Ovary (tissue), 9 donors: Measurements from ENCODE around the gene TAGLN. TPM values are rescaled to one million over a fixed set of nuclear protein-coding genes. Genes with fewer than 3 reads are reported as not detected.
A peak's percentile ranks its signal among the peaks of the same experiment; 100 is the strongest.

Experiments
- DNase-seq, 5 donors: peaks; one replicate each; pipeline ENCODE4 v3.0.0-alpha.2; 2019 to 2020
- H3K27ac ChIP-seq, 2 donors: fragments of 200-600 bp; one replicate each; pipeline versions ENCODE4 v1.5.1 to v1.8.0; 2019 to 2022
- H3K27me3 ChIP-seq: fragments of 200-600 bp; one replicate; pipeline ENCODE4 v1.8.0; 2022
- H3K36me3 ChIP-seq: fragments of 200-600 bp; sonication (generic); one replicate; pipeline ENCODE4 v1.5.1; 2019
- H3K4me1 ChIP-seq: one replicate; pipeline ENCODE4 v1.8.1; 2013; ENCODE audit warnings: mild to moderate bottlenecking, moderate library complexity; ENCODE audit not compliant: insufficient read depth
- H3K4me3 ChIP-seq: fragments of 200-600 bp; sonication (generic); one replicate; pipeline ENCODE4 v1.5.1; 2017
- H3K9me3 ChIP-seq, 2 donors: fragments of 200-600 bp in 1 of 2; sonication (generic) in 1 of 2; one replicate each; pipeline versions ENCODE4 v1.5.1 to v1.8.1; 2013 to 2019; ENCODE audit warnings: mild to moderate bottlenecking in 1 of 2, moderate library complexity in 1 of 2
- EP300 ChIP-seq: sonication (generic); formaldehyde crosslinking; IDR thresholded peaks from one replicate; pipeline ENCODE4 v1.6.1; 2017; ENCODE audit warnings: antibody characterized with exemption
- POLR2A ChIP-seq: fragments of 450-650 bp; IDR thresholded peaks from one replicate; pipeline ENCODE4 v1.6.1; 2017; ENCODE audit warnings: antibody characterized with exemption, mild to moderate bottlenecking, moderate library complexity
- WGBS, 3 donors: extraction: QIAGEN DNeasy Blood & Tissue Kit in 1 of 3; methylation state at CpG; one replicate each; pipeline versions ENCODE4 v1.1.5 to v1.1.7; 2013 to 2017; 5-methylcytosine and 5-hydroxymethylcytosine counted together
- intact Hi-C, 4 donors: fragments of 100-400 bp; cut with DNase I; formaldehyde crosslinking; loops; one replicate each; pipeline versions ENCODE4 v1.11.0 to v1.15.1; 2022 to 2023
- polyA plus RNA-seq, 2 donors: library from polyadenylated mRNA; stranded (reverse); fragments of 200-250 nt in 1 of 2; fragments of 350-450 nt in 1 of 2; fragmentation: Illumina TruSeq in 1 of 2; extraction: RNeasy Lipid Tissue Mini Kit (QIAGEN cat#74804) in 1 of 2; gene quantifications; one replicate each; pipeline ENCODE4 v1.2.3, GENCODE V29; 2013 to 2014
- total RNA-seq, 7 donors: library from RNA; depleted of rRNA in 2 of 7; stranded (reverse); fragments of >200 nt in 2 of 7; fragmentation: NEBNext Ultra II Directional in 3 of 7; extraction: Animal tissue kit (Norgen Biotek cat#: 25700) in 3 of 7; gene quantifications; one replicate each; pipeline versions ENCODE4 v1.1.0 to v1.2.4, GENCODE V29; 2016 to 2023
- TF ChIP-seq, protein P1 (sequence below), 3 donors: fragments of 450-650 bp in 2 of 3; fragments of 200-600 bp in 1 of 3; IDR thresholded peaks; one replicate each; pipeline versions ENCODE4 v1.5.1 to v1.8.0; 2016 to 2022; ENCODE audit warnings: antibody characterized with exemption in 3 of 3, mild to moderate bottlenecking in 1 of 3
- donor health status: DM: no; HTN: no; CAD: no; lungs with moderate emphysema.
- donor health status: DM: no; HTN: no; CAD: no.
- donor health status: Bipolar disorder and iron deficiency.
- donor health status: DM: yes; HTN: yes; CAD: no.
- donor health status: DM: no; HTN: no; CAD: no.
- donor health status: DM: yes; HTN: yes; CAD: no.

The TAGLN gene
- total and polyA plus RNA-seq, 9 donors: 491 to 3,307 (median 1,598) TPM

DNA sequence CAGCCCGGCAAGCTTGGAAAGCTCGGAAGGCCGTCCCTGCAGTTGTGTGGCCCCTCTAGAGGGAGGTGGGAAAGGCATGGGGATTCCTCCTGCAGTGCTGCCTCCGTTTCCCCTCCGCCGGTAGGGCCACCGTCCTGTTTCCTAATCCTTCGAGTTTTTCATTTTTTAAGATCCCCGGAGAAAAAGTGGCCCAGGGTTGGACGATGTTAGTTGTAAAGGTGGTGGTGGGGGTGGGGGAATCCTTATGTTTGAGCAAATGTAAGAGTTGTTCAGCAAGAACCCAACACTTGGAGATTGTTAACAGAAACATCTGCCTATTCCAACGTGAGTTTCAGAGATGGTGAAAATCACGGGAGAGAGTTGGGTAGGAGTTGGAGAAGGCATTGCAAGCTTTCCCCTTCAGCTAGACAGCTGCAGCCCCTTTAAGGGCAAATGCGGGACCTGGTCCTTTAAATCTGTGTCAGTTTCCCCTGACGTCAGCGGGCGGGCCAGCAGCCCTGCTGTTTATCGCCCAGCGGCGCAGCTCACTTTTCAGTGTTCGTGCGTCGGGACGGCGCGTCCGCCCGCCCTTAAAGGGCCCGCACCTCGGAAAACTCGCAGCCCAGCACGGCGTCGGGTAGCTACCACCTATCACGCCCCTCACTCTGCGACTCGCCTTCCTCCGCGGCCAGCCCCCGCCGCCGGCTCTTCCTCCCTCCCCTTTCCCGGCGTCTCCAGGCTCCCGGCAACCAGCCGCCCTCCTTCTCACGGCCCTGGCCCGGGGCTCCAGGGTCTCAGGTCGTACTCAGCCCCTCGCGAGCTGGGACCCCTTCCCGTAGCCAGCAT is 20.7 kb upstream of the TAGLN start, which contains the start of gene SIDT2:
Gene SIDT2 (plus strand): TSS at position 534 of the 825 bp plus-strand sequence. CDS start 521 bp downstream, outside the sequence.
- H3K9me3 ChIP-seq: no peaks in the 10 kb centered on the region
- no peaks in the 10 kb centered on the region for H3K27me3 ChIP-seq
- H3K4me3 ChIP-seq: peak within 1 kb of the TSS; percentile 65
- intact Hi-C loops: loop anchor here in 2 of 4 donors (2.0 to 10.0 kb wide), 2 partner anchors 42 to 46 kb away; no protein-coding TSS in a partner anchor
- no peaks in the 10 kb centered on the region for H3K36me3 ChIP-seq
- peak; percentile 94 for TF ChIP-seq POLR2A
- no peak for TF ChIP-seq EP300
- TF ChIP-seq, protein P1, sequence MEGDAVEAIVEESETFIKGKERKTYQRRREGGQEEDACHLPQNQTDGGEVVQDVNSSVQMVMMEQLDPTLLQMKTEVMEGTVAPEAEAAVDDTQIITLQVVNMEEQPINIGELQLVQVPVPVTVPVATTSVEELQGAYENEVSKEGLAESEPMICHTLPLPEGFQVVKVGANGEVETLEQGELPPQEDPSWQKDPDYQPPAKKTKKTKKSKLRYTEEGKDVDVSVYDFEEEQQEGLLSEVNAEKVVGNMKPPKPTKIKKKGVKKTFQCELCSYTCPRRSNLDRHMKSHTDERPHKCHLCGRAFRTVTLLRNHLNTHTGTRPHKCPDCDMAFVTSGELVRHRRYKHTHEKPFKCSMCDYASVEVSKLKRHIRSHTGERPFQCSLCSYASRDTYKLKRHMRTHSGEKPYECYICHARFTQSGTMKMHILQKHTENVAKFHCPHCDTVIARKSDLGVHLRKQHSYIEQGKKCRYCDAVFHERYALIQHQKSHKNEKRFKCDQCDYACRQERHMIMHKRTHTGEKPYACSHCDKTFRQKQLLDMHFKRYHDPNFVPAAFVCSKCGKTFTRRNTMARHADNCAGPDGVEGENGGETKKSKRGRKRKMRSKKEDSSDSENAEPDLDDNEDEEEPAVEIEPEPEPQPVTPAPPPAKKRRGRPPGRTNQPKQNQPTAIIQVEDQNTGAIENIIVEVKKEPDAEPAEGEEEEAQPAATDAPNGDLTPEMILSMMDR (IDR thresholded peaks at IDR 0.05): peak in 2 of 3 donors; percentile 17 to 40
- 0 to 1% (median 0%) methylated on average over 43 to 51 of the region's 51 CpGs for whole genome bisulfite sequencing, 3 donors
- H3K4me1 ChIP-seq: peaks cover 12% of the 10 kb centered on the region
- DNase-seq: peak; percentile 93 to 96 (median 95)
- peak within 1 kb of the TSS; percentile 79 to 88 for H3K27ac ChIP-seq

DNA sequence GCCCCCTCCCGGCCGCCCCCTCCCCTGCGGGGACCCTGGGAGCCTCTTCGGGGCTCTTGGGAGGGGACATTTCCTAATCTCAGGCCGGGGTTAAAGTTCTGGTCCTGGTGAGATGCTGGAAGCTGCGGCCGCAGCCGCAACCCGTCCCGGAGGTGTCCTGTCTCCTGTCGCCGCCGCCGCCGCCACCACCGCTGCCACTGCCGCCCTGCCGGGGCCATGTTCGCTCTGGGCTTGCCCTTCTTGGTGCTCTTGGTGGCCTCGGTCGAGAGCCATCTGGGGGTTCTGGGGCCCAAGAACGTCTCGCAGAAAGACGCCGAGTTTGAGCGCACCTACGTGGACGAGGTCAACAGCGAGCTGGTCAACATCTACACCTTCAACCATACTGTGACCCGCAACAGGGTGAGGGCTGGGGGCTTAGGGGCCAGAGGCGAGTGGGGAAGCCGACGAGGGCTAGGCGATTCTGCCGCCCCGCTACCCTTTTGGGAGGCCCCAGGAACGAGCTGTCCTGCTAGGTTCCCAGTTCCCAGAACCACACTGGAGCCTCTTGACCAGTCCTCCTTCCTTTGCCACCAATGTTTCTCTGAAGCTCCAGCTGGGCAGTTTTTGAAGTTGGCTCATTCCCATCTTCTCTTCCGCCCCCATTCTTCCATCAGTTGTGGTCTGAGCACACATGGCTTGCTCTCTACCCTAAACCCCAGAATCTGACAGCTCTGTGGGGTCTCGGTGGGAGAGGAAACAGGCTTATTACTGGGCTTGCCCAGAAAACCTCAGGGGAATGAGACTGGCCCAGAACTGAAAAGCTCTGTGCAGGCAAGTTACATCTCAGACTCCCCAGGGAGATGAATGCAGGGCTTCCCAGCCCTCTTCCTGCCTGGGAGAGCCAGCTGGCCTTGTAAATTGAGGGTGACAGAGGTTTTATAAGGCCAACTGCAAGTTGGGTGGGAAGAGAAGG is 19.8 kb upstream of the TAGLN start:
- WGBS, 3 donors: 0 to 1% (median 1%) methylated on average over 37 to 39 of the region's 39 CpGs
- Histone ChIP-seq H3K9me3 (no peaks in the 10 kb centered on the region), H3K27ac (peak overlapping the region; percentile 79 to 88), H3K4me1 (peaks cover 12% of the 10 kb centered on the region), H3K36me3 (no peaks in the 10 kb centered on the region), H3K27me3 (no peaks in the 10 kb centered on the region), H3K4me3 (peak overlapping the region; percentile 65)
- intact Hi-C loops: loop anchor here in 2 of 4 donors (2.0 to 10.0 kb wide), 2 partner anchors 41 to 45 kb away; no protein-coding TSS in a partner anchor
- TF ChIP-seq POLR2A (no peak), EP300 (no peak)
- TF ChIP-seq, protein P1 (IDR thresholded peaks at IDR 0.05): no peak
- DNase-seq: peak in 4 of 5 donors; percentile 32 to 63 (median 46)

DNA sequence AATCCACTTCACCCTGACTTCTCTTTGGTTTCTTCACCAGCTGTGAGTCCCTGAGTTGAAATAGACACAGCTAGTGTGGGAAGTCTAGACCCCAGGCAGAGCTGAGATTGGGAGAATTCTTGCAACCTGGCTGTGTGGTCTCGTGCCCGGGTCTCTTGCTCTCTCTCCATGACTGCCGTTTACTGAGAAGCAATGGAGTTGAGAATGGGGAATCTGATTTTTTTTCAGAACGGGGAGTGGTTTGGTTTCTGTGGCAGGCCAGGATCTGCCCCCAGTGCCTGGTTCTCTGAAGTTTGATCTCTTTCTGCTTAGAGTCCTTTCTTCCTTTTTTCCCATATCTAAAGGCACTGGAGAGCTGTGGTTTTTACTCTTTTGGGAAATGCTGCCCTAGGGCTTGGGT is 19.1 kb upstream of the TAGLN start:
- TF ChIP-seq EP300 (no peak), POLR2A (no peak)
- TF ChIP-seq, protein P1 (IDR thresholded peaks at IDR 0.05): no peak
- H3K9me3 ChIP-seq: no peaks in the 10 kb centered on the region
- intact Hi-C loops: loop anchor here in 1 of 4 donors (5.0 kb wide), 1 partner anchor 47 kb away; no protein-coding TSS in a partner anchor
- H3K36me3 ChIP-seq: no peaks in the 10 kb centered on the region
- peaks cover 12% of the 10 kb centered on the region for H3K4me1 ChIP-seq
- peak overlapping the region; percentile 33 to 88 for H3K27ac ChIP-seq
- 9 to 30% (median 11%) methylated on average over 4 of the region's 4 CpGs for WGBS, 3 donors
- DNase-seq: peak in 2 of 5 donors; percentile 20 to 33
- H3K4me3 ChIP-seq: peak overlapping the region; percentile 65
- no peaks in the 10 kb centered on the region for H3K27me3 ChIP-seq
